ENCODE measurements around the gene PPFIA1. TPM values are rescaled to one million over a fixed set of nuclear protein-coding genes. Genes with fewer than 3 reads are reported as not detected.

The PPFIA1 gene
- total RNA-seq, 6 experiments from 2014 or later = 21.1 to 27.0 (median 22.7) TPM

- Histone ChIP-seq H3K4me1 (peaks cover 0 to 6% (median 0%) of the 10 kb centered on the region in 4 donors), H3K36me3 (no peaks in the 10 kb centered on the region), H3K27ac (no peak overlapping the region), H3K4me3 (no peak overlapping the region), H3K27me3 (no peaks in the 10 kb centered on the region), H3K9me3 (no peaks in the 10 kb centered on the region)
- ATAC-seq (no peak), DNase-seq (peak in 1 of 3 donors; percentile 29)
- intact Hi-C loops (cut with DNase I) = no loop called here
- 91% methylated on average over 7 of the region's 15 CpGs for WGBS (ENCODE audit: insufficient coverage, low coverage, low lambda C conversion rate, missing lambda C conversion rate)
- TF ChIP-seq POLR2A (IDR thresholded peaks at IDR 0.05) (no peak), CTCF (IDR thresholded peaks at IDR 0.05) (no peak)
Measured at GRCh38 chr11:70394211-70394950, 123.9 kb downstream of the PPFIA1 start.

- ATAC-seq = peak; percentile 17 to 43 (median 20)
- Histone ChIP-seq H3K4me3 (peak overlapping the region; percentile 71 to 82 (median 73)), H3K9me3 (no peaks in the 10 kb centered on the region), H3K36me3 (no peaks in the 10 kb centered on the region), H3K27me3 (no peaks in the 10 kb centered on the region), H3K27ac (peak overlapping the region in 1 of 3 donors; percentile 51), H3K4me1 (peaks cover 0 to 16% (median 0%) of the 10 kb centered on the region in 4 donors)
- intact Hi-C loops (cut with DNase I) = no loop called here
- 45% methylated on average over 13 of the region's 18 CpGs for WGBS (ENCODE audit: insufficient coverage, low coverage, low lambda C conversion rate, missing lambda C conversion rate)
- peak in 1 of 3 donors; percentile 48 for DNase-seq
- TF ChIP-seq CTCF (IDR thresholded peaks at IDR 0.05) (no peak), POLR2A (IDR thresholded peaks at IDR 0.05) (no peak)
Measured at GRCh38 chr11:70397336-70397982, 127.0 kb downstream of the PPFIA1 start.

GRCh38 chr11:70397983-70398833 is 127.7 kb downstream of the PPFIA1 start, which contains the start of gene CTTN:
Gene CTTN, plus strand, starts transcription at chr11:70398529. Its CDS starts 8,769 bp downstream, at chr11:70407298.
- H3K27me3 ChIP-seq = no peaks in the 10 kb centered on the region

More at GRCh38 chr11:70397983-70398833, 127.7 kb downstream of the PPFIA1 start, which contains the start of gene CTTN:
- DNase-seq (peak; percentile 83 to 86 (median 84)), ATAC-seq (peak; percentile 87 to 94 (median 91))
- no peaks in the 10 kb centered on the region for H3K36me3 ChIP-seq
- no peak for TF ChIP-seq CTCF (IDR thresholded peaks at IDR 0.05)
- TF ChIP-seq POLR2A (IDR thresholded peaks at IDR 0.05) = peak; percentile 47
- intact Hi-C loops (cut with DNase I) = no loop called here
- H3K4me1 ChIP-seq = peaks cover 0 to 20% (median 0%) of the 10 kb centered on the region in 4 donors
- peak within 1 kb of the TSS; percentile 71 to 82 (median 73) for H3K4me3 ChIP-seq
- peak within 1 kb of the TSS in 2 of 3 donors; percentile 51 to 73 for H3K27ac ChIP-seq
- 0% methylated on average over 9 of the region's 93 CpGs for WGBS (ENCODE audit: insufficient coverage, low coverage, low lambda C conversion rate, missing lambda C conversion rate)
- no peaks in the 10 kb centered on the region for H3K9me3 ChIP-seq

All from right lobe of liver (tissue), 6 donors.